GM21723 (cell line): Measurements from ENCODE around the gene FKBP3.
"Not testable (repeated sequence)": the region's sequence is repeated elsewhere in the genome, so short reads cannot be mapped to it uniquely, and the experiment has no call there.

Experiments
- ATAC-seq: cut with Tn5 transposase; IDR thresholded peaks from one replicate; pipeline ENCODE4 v1.9.1; 2021; ENCODE audit warnings: mild to moderate bottlenecking, moderate library complexity; ENCODE audit not compliant: unreplicated experiment

Gene FKBP3

DNA sequence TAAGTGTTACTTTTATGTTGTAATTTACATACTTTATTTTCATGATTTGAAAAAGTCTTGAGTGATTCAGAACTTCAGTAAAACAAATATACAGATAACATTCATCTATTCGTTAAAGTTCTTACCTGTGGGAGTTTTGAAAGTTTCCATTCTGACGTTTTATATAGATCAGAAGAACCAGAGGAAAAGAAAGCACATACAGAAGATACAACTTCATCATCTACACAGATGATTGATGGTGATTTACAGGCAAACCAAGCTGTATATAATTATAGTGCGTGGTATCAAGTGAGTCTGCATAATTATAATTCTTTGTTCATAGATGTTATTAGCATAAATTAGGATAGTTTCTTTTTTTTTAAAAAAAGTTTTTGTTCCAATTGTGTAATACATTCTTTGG lies 20.0 kb downstream of the FKBP3 start:
- no peak for ATAC-seq

DNA sequence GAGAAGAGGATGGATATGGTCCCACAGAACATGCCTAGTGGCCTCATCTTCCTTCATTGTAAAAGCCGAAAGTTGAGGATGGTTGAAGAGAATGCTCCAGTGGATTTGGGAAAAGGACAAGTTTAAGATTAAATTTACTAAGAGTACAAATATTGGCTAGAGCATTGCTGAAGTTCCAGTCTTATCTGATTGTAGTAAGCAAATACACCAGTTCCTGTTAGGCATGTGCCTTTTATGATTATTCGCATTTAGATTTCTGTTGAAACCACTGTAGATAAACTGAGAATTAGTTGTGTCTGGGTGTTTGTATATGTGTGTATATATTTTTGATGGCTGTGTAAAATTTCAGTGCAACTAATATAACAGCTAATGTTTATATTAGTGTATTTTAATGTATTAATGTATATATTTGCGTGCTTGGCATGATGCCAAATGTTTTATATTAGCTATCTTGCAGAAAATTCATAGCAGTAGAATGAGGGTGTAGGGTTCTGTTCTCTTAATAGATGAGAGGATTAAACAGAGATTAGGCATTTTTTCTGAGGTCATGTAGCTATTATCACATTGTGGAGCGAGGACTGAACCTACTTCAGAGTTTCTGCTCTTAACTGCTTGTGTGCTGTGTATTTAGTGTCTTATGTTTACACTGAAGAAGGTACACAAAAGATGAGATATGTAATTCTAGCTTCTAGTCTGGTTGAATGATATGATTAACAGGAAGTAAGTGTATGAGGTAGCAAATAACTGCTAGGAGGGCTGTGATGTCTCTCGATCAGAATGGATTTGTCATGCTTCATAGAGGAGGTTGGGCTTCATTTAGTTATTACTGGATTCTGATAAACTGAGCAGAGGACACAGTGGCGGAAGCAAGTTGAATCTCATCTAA lies 21.1 kb downstream of the FKBP3 start:
- no peak for ATAC-seq

GRCh38 chr14:45104561-45104960 lies 29.7 kb downstream of the FKBP3 start:
- no peak for ATAC-seq

- no peak for ATAC-seq
Observed at GRCh38 chr14:45103806-45104205, 30.5 kb downstream of the FKBP3 start.

GRCh38 chr14:45096218-45096617 lies 38.1 kb downstream of the FKBP3 start:
- no peak for ATAC-seq

DNA sequence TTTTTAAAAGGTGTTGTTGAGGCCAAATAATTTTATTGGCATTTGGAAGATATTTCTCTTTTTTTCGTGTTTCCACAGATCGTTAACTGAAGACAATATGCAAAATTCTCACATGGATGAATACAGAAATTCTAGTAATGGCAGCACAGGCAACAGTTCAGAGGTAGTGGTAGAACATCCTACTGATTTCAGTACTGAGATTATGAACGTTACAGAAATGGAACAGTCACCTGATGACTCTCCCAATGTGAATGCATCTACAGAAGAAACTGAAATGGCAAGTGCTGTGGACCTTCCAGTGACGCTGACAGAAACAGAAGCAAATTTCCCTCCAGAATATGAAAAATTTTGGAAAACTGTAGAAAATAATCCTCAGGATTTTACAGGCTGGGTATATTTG lies 39.1 kb downstream of the FKBP3 start:
- no peak for ATAC-seq

DNA sequence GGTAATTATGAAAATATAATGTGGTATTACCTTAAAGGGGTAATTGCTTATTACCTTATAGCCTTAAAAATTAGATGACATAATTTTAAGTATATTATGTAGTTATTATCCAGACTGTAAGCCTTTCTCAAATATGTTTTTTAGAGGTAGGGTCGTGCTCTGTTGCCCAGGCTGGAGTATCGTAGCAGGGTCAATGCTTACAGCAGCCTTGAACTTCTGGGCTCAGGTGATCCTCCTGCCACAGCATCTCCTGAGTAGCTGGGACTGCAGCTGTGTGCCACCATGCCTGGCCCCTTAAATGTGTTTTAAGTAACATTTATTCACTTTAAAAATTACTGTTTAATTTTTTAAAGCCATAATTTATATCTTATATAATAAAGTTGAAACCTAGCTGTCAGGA lies 40.0 kb downstream of the FKBP3 start:
- ATAC-seq, result no peak

DNA sequence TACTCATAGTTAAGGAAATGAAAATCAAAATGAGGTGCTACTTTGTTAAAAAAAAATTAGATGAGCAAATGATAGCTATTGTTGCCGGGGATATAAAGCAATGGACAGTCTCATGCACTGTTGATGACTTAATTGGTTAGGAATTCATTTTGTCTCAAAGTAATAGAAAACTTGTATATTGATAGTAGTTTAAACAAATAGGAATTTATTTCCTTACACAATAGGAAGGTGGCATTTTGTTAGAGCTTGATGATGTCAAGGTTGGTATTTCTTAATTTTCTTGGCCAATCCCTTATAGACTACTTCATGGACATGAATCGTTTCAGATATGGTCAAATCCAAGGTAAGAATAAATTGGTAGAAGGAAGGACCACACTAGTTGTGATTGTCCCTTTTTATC lies 42.6 kb downstream of the FKBP3 start:
- ATAC-seq, result no peak

DNA sequence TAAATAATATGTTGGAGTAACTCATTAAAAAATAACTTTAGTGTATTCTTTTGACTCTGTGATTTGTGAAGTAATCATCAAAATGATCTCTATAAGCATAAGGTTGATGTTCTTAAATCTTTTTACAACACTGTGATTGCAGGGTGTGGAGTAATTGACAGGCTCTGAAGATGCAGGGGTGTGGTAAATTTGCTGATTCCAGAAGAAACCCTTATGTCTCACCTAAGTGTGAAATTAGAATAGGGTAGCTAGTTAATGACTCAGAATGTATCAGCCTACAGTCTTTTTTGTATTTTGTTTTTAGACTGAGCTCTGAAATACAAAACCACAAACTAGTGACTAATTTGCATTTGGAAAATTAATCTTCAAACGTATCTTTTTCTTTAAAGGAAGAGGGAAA lies 44.5 kb downstream of the FKBP3 start:
- ATAC-seq, result peak; percentile 73

- no peak for ATAC-seq
Observed at GRCh38 chr14:45084946-45085346, 49.3 kb downstream of the FKBP3 start.

GRCh38 chr14:45083976-45084722 lies 50.1 kb downstream of the FKBP3 start, which contains the start of gene PRPF39:
TSS of gene PRPF39 (plus strand) at chr14:45084116. CDS start at chr14:45095240, 11,124 bp downstream.
- peak; percentile 83 for ATAC-seq

- ATAC-seq, result no peak
Observed at GRCh38 chr14:45083617-45083975, 50.7 kb downstream of the FKBP3 start.

- ATAC-seq, result no peak
Observed at GRCh38 chr14:45082420-45082819, 51.9 kb downstream of the FKBP3 start.

GRCh38 chr14:45081096-45081495 lies 53.2 kb downstream of the FKBP3 start:
- ATAC-seq, result not testable (repeated sequence)

GRCh38 chr14:45080416-45080968 lies 53.8 kb downstream of the FKBP3 start:
- not testable (repeated sequence) for ATAC-seq

DNA sequence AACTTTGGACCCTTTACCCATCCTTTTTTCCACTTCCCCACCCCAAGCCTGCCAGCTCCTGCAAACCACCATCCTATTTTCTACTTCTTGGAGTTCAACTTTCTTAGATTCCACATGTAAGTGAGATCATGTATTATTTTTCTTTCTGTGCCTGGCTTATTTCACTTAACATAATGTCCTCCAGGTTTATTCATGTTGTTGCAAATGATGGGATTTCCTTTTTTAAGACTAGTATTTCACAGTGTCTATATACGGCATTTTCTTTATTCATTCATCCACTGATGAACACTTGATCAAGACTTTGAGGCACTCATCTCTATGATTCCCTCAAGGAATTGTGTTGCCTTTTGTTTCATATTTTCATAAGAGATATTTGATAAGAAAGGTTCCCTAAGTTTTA lies 56.0 kb downstream of the FKBP3 start:
- ATAC-seq, result no peak

DNA sequence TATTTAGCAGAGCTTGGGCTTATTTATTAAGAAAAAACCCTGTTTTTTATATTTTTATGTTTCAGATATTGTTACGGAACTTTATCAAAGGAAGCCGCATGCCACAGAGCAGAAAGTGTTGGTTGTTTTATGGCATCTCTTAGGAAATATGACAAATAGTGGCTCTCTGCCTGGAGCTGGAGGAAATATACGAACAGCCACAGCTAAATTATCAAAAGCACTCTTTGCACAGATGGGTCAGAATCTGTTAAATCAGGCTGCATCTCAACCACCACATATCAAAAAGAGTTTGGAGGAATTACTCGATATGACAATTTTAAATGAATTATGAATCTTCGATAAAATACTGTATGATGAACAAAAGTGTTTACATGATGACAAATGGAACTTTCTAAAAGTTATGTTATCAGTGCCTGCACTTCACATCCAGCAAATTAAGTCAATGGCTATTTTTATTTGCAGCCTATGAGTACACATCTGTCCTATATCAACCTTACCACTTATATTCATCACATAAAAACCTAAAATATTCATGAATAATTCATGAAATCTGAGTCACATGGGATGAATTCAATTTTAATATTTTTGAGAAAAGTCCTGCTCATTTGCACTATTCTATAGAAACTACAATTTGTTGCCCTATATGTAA lies 60.9 kb downstream of the FKBP3 start:
- ATAC-seq, result no peak

GRCh38 chr14:45072126-45072525 lies 62.2 kb downstream of the FKBP3 start:
- no peak for ATAC-seq

- no peak for ATAC-seq
Observed at GRCh38 chr14:45070215-45070614, 64.1 kb downstream of the FKBP3 start.

- no peak for ATAC-seq
Observed at GRCh38 chr14:45068396-45068795, 65.9 kb downstream of the FKBP3 start.

GRCh38 chr14:45066667-45067066 lies 67.6 kb downstream of the FKBP3 start:
- no peak for ATAC-seq
